Gastrocnemius medialis (tissue), 4 donors: Measurements from ENCODE around the gene FBN2.

ENCODE experiments used
- POLR2A ChIP-seq, 2 donors: fragments of 450-650 bp; IDR thresholded peaks; one replicate each; pipeline ENCODE4 v1.6.1; 2017; ENCODE audit warnings: antibody characterized with exemption in 2 of 2, mild to moderate bottlenecking in 2 of 2, moderate library complexity in 2 of 2
- TF ChIP-seq, protein P1 (sequence below), 5 experiments: fragments of 450-650 bp in 3 of 5; fragments of 200-600 bp in 2 of 5; sonication (generic) in 2 of 5; IDR thresholded peaks in 4 of 5; conservative IDR thresholded peaks in 1 of 5; 1 replicate in 4 of 5; 2 replicates in 1 of 5; pipeline ENCODE4 v1.5.1; 2016 to 2019; ENCODE audit warnings: antibody characterized with exemption in 5 of 5, mild to moderate bottlenecking in 3 of 5, moderate library complexity in 3 of 5

DNA sequence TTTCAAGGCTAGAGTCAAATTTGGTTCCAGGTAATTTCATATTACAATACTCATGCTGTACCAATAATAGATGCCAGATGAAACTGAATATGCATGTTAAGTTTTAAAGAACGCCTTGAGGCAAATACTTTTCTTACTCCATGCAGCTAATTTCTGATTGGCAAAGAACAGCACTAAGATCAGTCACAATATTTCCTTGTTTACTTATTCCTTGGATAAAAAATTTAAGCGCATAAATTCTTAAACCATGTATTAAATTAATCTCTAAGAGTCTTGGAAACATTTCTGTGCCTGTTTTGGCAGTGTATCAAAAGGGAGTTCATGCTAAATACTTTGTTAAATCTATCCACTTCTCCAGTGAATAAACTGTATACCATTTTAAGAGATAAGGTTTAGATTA is 281.0 kb downstream of the FBN2 start:
- TF ChIP-seq POLR2A (IDR thresholded peaks at IDR 0.05): no peak
- TF ChIP-seq, protein P1, sequence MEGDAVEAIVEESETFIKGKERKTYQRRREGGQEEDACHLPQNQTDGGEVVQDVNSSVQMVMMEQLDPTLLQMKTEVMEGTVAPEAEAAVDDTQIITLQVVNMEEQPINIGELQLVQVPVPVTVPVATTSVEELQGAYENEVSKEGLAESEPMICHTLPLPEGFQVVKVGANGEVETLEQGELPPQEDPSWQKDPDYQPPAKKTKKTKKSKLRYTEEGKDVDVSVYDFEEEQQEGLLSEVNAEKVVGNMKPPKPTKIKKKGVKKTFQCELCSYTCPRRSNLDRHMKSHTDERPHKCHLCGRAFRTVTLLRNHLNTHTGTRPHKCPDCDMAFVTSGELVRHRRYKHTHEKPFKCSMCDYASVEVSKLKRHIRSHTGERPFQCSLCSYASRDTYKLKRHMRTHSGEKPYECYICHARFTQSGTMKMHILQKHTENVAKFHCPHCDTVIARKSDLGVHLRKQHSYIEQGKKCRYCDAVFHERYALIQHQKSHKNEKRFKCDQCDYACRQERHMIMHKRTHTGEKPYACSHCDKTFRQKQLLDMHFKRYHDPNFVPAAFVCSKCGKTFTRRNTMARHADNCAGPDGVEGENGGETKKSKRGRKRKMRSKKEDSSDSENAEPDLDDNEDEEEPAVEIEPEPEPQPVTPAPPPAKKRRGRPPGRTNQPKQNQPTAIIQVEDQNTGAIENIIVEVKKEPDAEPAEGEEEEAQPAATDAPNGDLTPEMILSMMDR (IDR thresholded peaks at IDR 0.05 in 4 of 5, conservative IDR thresholded peaks at IDR 0.05 in 1 of 5): no peak
